Subcutaneous adipose tissue (tissue), 4 donors: ENCODE measurements around the gene ZNF581. TPM values are rescaled to one million over a fixed set of nuclear protein-coding genes. Genes with fewer than 3 reads are reported as not detected.

Source experiments
- total RNA-seq, 4 donors: library from RNA; depleted of rRNA; stranded (reverse); fragments of >200 nt; gene quantifications; one replicate each; pipeline ENCODE4 v1.1.0, GENCODE V29; 2016
- TF ChIP-seq, protein P1 (sequence below): fragments of 450-650 bp; IDR thresholded peaks from one replicate; pipeline ENCODE4 v1.5.1; 2016; ENCODE audit warnings: low read depth, mild to moderate bottlenecking, control low read depth, antibody characterized with exemption, moderate library complexity

The ZNF581 gene
- total RNA-seq, 4 donors from 2014 or later: 6.4 to 25.5 (median 19.0) TPM

DNA sequence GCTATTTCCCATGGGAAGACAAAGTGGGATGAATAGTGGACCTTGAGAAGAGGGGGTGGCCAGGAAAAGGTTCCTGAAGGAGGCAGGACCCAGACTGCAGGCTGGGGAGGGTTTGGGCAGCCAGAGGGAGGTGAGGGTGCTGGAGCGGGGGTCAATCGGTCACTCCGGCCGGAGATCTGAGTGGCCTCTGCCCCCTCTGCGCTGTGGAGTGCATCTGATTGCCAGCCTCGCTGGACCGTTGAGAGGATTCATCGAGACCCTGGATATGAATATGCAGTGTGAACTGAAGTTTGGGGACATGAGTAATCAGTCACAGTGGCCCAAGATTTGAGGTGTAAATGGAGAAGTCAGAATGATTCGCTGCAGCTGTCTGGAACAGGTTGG, 8.1 kb upstream of the ZNF581 start:
- TF ChIP-seq, protein P1, sequence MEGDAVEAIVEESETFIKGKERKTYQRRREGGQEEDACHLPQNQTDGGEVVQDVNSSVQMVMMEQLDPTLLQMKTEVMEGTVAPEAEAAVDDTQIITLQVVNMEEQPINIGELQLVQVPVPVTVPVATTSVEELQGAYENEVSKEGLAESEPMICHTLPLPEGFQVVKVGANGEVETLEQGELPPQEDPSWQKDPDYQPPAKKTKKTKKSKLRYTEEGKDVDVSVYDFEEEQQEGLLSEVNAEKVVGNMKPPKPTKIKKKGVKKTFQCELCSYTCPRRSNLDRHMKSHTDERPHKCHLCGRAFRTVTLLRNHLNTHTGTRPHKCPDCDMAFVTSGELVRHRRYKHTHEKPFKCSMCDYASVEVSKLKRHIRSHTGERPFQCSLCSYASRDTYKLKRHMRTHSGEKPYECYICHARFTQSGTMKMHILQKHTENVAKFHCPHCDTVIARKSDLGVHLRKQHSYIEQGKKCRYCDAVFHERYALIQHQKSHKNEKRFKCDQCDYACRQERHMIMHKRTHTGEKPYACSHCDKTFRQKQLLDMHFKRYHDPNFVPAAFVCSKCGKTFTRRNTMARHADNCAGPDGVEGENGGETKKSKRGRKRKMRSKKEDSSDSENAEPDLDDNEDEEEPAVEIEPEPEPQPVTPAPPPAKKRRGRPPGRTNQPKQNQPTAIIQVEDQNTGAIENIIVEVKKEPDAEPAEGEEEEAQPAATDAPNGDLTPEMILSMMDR: no peak

DNA sequence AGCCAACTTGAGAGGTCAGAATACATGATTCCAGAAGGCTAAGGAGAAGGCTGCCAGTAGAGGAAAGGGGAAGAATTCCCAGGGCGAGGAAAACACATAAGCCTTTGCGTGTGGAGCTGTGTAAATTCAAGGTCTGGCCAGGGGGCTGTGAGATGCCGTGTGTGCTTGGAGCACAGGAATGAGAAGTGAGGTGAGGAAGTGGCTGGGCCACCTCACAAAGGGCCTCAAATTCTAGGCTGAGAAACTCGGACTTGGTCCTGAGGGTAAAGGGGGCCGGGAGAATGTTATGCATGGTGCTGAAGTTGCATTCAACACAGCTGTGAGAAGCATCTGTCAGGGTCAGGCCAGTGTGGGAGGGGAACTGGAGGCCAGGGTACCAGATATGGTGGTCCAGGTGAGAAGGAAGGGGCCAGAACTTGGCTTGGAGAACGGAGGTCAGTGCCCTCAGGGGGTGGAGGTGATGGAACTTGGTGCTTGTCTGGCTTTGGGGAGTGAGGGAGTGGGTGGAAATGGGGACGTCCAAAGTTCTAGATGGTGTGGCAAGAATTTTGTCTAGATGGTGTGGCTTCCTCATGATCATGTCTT, 7.5 kb upstream of the ZNF581 start:
- TF ChIP-seq, protein P1: no peak

DNA sequence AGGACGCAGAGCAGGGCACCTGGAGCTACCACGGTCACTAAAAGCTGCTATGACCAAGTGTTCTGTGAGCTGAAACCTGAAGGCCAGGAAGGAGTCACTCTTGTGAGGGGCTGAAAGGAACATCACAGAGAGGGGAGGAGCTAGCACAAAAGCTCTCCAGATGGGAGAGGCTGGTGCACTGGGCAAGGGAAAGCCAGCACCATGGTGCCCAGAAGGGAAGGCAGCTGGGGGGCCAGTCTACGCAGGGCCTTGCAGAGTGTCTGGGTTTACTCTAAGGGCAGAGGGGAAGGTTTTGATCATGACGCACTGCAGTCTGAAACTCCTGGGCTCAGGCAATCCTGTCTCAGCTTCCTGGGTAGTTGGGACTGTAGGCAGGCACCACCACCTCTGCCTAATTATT, 6.7 kb upstream of the ZNF581 start:
- TF ChIP-seq, protein P1: no peak

DNA sequence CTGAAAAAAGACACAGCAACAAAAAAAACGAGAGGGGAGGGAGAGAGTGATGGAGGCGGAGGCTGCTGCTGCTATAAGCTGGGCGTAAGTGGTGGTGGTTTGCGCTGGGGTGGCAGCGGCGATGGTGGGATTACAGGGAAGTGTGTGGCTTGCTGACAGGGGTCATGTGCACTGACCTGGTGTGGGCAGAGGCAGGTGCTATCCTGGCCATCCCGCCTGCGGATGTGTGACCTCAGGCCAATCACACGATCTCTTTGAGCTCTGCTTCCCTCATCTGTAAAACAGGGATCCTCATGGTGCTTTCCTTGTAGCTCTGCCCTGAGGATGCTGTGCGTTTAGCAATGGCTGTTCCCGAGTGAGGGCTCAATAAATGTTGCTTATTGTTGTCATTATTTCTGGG, 5.9 kb upstream of the ZNF581 start:
- TF ChIP-seq, protein P1: no peak

DNA sequence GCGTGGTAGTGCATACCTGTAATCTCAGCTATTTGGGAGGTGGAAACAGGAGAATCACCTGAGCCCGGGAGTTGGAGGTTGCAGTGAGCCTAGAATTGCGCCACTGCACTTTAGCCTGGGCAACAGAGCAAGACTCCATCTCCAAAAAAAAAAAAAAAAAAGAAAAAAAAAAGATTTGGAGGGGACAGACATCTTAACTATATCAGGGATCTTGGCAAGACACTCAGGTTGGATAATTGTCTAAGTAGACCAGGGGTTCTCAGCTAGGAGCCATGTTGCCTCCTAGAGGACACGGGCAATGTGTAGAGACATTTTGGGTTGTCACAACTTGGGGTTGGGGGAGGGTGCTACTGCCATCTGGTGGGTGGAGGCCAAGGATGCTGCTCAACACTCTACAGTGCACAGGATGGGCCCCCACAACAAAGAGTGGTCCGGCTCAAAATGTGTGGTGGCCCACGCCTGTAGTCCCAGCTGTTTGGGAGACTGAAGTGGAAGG, 4.5 kb upstream of the ZNF581 start:
- TF ChIP-seq, protein P1: no peak

DNA sequence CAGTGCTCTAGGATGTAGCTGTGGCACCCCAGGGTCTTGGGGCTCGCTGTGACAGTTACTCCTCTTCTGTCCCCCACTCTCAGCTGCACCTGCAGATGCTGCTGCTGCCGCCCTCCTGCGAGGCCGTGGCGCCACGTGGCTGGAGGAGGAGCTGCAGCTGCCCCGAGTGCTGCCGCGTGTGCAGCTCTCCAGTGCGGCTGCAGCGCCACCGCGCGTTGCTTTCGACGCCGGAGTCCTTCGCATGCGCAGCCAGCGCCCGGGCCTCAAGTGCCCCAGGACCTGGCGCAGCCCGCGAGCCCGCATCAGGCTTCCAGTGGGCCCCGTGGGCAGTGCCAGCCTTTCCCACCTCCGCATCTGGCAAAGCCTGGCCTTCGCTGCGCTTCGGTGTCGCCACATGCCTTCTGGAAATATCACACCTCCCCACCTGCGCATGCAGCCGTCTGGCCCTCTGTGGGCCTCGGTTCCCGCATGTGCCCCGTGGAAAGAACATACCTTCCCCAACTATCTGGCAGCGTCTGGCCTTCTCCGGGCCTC, 3.3 kb upstream of the ZNF581 start:
- TF ChIP-seq, protein P1: no peak

DNA sequence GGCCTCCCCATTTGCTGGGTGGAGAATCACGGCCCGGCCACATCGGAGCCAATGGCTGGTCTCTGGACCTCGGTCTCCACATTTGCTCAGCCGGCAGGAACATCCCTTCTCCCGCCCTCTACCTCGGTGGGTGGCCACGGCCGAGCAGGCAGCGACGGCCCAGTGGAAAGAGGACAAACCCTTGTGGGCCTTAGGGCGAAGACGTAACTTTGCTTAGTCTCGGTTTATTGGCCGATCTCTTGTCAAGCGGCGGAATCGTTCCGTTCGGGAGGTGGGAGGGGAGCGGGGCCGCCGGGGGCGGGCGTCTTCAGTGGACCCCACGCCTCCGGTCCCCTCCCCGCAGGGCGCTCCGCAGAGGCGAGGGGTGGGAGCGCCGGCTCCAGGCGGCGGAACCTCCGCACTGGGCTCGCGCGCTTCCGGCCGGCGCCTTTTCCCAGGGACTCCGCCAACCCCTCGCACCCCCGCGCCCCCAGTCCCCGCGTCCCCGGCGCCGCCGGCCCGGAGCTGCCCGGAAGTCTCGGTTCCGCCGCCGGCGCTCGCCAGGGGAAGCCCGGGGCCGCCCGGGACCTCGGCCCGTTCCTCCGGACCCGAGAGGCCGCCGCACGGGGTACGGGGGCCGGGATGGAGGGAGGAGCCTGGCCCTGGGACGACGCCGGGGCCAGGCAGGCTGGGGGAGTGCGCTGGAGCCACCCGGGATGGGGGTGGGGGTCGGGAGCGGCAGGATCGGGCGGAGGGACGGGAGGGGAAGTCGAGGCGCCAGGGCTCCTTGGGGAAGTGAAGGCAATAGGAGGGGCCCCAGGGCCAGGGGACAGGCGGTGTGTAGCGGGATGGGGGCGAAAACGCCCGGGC, 2.6 kb upstream of the ZNF581 start, which contains the start of gene ZNF580:
Gene ZNF580 (plus strand): TSS at position 426 of the 849 bp plus-strand sequence. CDS start 1,507 bp downstream, outside the sequence.
- TF ChIP-seq, protein P1: no peak
